Stimulated activated CD4-positive, alpha-beta T cell treated with anti-CD3 and anti-CD28 coated beads, Interleukin-1b, Interleukin-23, amount 100 ng/mL, for 48 hours (primary cell): ENCODE data around the gene RFC3.

Source experiments
- DNase-seq: peaks from one replicate; pipeline ENCODE4 v3.0.0-alpha.2; 2020

Gene RFC3

GRCh38 chr13:33815011-33815550 lies 2.9 kb upstream of the RFC3 start:
- DNase-seq, result no peak

DNA sequence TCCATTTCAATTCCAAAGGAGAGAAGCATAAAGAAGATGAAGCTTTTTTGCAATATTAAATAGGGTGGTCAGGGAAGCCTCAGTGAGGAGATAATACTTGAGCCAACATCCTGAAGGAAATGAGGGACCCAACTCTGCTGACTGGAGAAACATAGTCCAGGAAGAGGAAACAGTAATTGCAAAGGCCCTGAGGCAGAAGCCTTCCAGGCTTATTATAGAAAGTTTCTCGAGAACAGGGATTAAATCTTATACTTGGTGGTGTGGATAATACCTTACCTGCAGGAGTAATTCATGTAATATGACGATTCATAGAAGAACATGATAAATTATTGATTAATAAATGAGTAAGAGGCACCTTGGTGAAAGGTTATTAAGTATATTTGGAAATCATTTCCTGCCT lies 1.0 kb upstream of the RFC3 start:
- DNase-seq, result no peak

- DNase-seq, result no peak
Measured at GRCh38 chr13:33817513-33817900, 442 bp upstream of the RFC3 start.

- DNase-seq, result no peak
Measured at GRCh38 chr13:33825083-33825482, 7.1 kb downstream of the RFC3 start.

- no peak for DNase-seq
Measured at GRCh38 chr13:33827139-33827538, 9.2 kb downstream of the RFC3 start.

GRCh38 chr13:33828431-33829129 lies 10.6 kb downstream of the RFC3 start:
- no peak for DNase-seq

- no peak for DNase-seq
Measured at GRCh38 chr13:33832872-33833271, 14.9 kb downstream of the RFC3 start.

- no peak for DNase-seq
Measured at GRCh38 chr13:33838647-33839046, 20.7 kb downstream of the RFC3 start.

- no peak for DNase-seq
Measured at GRCh38 chr13:33840402-33840801, 22.5 kb downstream of the RFC3 start.

DNA sequence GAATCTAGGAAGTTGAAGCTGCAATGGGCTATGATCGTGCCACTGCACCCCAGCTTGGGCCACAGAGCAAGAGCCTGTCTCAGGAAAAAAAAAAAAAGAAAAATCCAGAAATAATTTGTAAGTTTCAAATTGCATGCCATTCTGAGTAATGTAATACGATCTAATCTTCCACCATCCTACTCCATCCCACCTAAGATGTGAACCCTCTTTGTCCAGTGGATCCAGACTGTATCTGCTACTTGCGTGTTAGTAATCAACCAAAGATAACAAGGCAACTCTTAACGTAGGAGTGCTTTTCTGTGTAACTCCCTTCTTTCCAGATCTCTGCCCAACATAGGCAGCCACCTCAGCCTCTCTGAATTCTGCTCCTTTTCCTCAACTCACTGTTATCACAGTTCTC lies 24.3 kb downstream of the RFC3 start:
- no peak for DNase-seq

DNA sequence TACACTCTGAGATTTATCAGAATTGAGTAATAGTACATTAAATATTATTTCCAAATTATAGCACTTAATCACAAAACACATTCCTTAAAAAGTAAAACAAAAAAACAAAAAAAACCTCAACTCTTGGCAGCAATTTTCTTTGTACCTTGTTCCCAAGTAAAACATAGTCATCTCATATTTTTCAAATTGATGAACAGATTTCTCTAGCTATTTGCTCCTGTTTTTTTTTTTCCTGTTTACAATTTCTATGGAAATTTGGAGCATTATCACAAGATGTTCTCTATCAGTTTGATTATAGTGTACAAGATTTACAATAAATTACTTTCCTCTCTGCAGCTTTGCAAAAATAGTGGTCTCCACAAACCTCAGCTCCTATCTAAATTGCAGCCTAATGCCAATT lies 25.0 kb downstream of the RFC3 start:
- DNase-seq, result no peak

DNA sequence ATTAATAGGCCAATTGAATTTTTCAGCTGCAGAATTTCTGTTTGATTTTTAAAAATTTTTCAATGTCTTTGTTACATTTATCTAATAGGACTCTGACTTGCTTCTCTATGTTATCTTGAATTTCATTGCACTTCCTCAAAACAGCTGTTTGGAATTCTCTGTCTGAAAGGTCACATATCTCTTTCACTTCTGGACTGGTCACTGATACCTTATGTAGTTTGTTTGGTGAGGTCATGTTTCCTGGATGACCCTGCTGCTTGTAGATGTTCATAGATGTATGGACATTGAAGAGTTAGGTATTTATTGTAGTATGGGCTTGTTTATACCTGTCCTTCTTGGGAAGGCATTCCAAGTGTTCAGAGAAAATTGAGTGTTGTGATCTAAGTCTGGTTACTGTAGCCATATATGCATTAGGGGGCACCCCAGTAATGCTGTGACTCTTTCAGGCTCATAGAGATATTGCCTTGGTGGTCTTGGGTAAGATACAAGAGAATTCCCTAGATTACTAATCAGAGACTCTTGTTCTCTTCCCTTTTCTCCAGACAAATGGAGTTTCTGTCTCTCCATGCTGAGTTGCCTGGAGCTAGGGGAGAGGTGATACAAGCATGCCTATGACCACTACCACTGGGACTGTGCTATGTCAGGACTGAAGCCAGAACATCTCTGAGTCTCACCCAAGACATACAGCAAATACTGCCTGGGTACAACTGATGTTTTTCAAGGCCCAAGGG lies 27.8 kb downstream of the RFC3 start:
- DNase-seq, result no peak

GRCh38 chr13:33846303-33847062 lies 28.5 kb downstream of the RFC3 start:
- no peak for DNase-seq

DNA sequence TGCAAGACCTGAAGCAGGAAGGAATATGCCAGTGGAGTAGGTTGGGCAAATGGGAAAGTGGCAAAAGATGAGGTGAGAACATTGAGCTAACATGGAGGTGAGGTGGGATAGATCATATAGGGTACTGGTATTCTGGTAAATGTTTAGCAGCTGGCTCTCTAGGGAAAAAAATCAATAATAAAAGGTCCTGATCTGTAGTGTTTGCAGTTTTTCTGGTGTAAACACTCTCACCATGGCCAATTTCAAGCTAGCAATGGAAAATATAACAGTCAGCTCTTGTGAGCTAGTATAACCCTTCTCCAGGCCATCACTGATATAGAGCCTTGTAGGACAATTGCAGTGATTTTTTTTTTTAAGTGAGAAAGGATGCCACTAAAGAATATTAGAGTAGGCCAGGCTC lies 31.3 kb downstream of the RFC3 start:
- DNase-seq, result no peak

GRCh38 chr13:33855371-33855895 lies 37.5 kb downstream of the RFC3 start:
- no peak for DNase-seq

DNA sequence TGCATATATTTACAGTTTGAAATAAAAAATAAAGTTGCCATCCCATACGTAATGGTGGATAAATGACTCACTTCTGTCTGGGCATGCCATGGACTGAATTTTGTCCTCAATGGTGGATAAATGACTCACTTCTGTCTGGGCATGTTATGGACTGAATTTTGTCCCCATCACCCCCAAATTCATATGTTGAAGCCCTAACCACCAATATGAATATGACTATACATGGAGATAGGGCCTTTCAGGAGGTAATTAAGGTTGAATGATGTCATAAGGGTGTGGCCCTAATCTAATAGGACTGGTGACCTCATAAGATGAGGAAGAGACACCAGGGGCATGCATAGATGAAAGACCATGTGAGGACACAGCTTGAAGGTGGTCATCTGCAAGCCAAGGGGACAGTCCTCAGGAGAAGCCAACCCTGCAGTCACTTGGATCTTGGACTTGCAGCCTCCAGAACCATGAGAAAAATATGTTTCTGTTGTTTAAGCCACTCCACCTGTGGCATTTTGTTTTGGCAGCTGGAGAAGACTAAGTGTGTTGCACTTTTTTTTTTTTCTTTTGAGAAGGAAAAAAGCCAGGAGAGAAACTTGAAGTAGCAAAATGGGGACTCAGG lies 41.8 kb downstream of the RFC3 start:
- DNase-seq, result no peak

DNA sequence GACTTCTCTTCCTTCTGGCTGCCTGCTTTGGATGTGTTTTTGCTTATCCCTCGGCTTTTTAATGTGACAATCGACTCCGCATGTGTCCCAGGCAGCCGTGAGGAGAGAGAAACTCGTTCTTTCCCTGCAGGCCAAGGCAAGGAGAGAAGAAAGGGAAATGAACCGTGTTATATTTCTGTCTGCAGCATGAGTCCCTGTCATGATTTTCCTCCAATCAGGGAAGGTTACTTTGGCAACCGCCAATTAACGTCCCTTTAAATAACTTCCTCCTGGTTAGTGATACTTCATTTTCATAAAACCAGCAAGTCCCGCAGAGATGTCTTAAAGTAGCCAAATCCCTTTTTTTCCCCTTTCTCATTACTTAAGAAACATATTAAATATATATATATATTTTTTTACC lies 42.6 kb downstream of the RFC3 start:
- DNase-seq, result no peak

DNA sequence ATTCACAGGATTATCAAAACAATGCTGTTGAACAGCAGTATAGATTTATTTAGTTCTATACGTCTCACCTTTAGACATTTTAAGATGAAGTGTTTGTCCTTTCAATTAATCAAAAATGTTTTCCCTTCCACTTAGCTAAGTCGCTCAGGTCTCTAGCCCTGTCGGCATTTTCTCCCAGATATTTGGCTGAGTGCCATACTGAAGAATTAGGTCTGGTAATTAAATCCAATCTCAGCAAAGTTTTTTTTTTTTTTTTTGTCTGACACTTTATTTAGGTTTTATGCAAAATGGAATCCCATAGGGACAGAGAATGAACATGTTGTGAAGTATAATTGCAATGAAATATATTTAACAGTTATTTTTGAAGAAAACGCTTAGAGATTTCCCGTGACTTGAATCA lies 44.1 kb downstream of the RFC3 start:
- DNase-seq, result no peak

GRCh38 chr13:33863188-33863789 lies 45.3 kb downstream of the RFC3 start:
- DNase-seq, result no peak

DNA sequence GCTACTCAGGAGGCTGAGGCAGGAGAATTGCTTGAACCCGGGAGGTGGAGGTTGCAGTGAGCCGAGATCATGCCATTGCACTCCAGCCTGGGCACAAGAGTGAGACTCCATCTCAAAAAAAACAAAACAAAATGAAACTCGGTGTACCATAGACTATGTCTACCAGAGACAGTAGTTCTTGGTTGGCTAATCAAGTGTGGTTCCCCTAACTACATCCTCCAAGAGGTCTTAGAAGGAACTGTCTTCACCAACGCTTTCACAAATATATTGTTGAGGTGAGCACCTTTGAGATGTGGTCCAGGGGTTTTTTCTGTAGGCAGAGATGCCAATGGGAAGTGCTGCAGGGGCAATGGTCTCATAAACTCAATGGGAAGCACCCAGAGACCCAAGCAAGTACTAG lies 48.0 kb downstream of the RFC3 start:
- no peak for DNase-seq

- no peak for DNase-seq
Measured at GRCh38 chr13:33867472-33867871, 49.5 kb downstream of the RFC3 start.

- no peak for DNase-seq
Measured at GRCh38 chr13:33868343-33868994, 50.5 kb downstream of the RFC3 start.
